ENCODE measurements around the gene RABGGTA.

RABGGTA gene

DNA sequence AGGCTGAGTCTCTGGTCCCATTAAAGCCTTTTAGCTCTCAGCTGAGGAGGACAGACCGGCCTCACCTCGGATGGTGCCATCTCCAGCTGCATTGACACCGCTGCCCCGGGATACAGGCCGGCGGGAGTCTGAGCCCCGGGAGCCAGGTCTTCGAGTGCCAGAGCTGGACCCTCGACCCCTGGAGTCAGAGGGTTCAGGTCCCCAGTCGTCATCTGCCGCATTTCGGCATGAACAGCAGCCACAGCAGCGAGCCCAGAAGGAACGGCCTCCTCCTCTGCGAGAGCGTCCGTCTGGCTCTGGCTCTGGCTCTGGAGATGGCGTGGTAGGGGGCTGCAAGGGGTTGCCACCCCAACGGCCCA is 9.4 kb downstream of the RABGGTA start:
- no peak for FAIRE-seq
- no peak for DNase-seq (ENCODE audit: insufficient read length, low spot score)

DNA sequence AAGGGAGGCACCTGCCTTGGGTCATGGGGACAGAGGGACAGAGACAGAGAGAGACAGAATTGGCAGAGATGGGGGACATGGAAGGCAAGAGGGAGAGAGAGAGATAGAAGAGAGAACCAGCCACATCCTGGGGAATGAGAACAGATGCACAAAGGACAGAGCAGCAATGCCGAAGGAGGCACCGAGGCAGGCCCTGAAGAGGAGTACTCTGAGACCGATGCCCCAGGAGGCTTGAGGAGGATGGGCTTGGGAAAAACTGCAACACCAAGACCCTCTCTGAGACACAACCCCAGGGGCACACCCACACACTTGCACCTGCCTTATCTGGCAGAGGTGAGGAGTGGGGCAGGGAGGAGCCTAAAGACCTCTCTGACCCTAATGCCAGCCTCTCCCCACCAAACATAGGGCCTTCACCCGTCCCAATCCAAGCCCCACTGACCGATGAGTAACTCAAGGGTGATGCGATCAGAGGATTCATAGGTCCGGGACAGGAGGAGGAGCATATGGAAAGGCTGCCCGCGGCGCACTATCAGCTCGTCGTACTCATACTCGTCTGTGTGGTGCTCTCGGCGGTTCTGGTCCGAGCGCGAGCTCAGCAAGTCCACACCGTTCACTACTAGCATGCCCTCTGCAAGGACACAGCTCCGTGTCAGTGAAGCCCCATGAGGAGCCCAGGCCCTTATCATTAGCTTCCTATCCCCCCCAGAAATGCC is 10.0 kb downstream of the RABGGTA start:
- FAIRE-seq = no peak

DNA sequence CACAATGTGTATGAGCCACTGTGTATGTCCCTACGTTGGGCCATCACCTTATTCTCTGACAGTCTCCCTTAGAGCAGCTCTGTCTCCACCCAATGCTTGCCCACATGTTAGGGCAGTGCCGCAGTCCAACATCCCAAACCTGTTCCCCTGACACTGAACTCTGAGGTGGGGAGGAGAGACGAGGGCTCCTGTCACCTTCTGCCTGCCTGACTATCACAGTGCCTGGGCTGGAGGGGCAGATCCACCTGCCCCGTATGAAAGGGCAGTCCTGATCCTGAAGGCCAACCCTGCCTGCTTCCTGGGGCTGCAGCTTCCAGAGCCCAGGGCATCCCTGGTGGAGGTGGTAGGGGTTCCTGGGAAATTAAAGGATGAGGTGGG is 10.6 kb downstream of the RABGGTA start:
- no peak for FAIRE-seq
- DNase-seq (ENCODE audit: insufficient read length, low spot score) = no peak

More for the DNA sequence above, 10.0 kb downstream of the RABGGTA start:
- no peak for DNase-seq (ENCODE audit: insufficient read length, low spot score)

DNA sequence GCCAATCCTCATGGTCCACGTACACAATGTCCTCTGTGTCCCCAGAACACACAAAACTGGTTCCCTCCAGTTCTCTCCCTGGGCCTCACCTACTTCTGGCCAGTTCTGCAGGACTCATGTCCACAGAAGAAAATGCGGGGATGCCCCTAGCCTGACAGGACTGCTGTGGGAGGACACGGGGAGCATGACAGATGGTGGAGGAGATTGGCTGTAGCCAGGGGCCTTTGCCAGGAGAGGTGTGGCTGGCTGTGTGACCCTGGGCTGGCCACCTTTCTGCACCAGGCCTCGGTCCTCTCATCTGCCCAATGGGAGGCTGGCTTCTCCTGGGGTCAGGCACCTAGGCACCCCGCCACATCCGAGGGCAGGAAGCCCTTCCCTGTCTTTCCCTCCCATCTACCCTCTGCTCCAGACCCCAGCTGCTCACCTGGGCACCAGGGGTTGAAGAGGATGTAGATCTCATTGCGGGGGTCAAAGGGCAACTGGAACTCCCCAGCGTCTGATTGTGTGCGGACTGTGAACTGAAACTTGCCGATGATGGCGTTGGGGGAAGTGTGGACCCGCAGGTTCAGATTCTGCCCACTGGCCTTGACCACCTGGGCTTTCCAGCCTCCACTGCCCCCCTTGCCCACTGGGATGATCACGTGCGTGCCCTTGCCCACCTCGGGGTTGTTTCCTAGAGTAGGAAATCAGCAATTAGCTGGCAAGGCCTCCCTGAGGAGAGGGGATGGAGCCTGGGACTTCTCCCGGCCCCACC is 11.2 kb downstream of the RABGGTA start:
- FAIRE-seq = no peak

DNA sequence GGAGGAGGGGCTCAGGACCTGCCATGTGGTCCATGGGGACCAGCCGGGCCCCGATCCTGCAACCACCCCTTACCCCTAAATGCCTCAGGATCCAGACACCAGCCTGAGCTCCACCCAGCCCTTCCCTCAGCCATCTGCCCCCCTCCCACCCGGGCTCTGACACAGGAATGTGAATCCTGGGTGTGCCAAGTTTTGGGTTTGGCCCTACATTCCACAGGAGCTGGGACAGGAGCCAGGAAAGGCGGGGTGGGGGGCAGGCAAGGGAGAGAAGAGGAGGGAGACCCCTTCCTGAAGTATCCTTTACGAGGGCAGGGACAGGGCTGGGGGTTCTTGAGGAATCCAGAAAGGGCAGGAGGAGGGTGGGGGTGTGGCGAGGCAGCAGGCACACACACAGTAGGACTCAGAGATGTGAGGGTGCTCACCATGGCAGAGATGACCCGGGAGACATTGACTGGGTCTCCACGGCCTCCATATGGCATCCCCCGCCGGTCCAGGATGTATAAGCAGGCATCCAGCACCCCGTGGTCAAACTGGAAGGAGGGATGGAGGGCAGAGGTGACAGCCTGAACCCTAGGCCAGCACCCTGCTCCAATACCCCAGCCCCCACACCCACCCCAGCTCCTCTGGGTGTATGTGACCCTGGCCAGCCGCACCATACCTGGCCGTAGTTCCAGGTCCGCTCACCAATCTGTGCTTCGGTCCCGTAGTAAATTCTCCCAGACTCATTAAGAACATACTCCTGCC is 11.9 kb downstream of the RABGGTA start:
- FAIRE-seq = no peak
- DNase-seq (ENCODE audit: insufficient read length, low spot score) = no peak

More for the DNA sequence above, 11.2 kb downstream of the RABGGTA start:
- DNase-seq (ENCODE audit: insufficient read length, low spot score) = no peak

DNA sequence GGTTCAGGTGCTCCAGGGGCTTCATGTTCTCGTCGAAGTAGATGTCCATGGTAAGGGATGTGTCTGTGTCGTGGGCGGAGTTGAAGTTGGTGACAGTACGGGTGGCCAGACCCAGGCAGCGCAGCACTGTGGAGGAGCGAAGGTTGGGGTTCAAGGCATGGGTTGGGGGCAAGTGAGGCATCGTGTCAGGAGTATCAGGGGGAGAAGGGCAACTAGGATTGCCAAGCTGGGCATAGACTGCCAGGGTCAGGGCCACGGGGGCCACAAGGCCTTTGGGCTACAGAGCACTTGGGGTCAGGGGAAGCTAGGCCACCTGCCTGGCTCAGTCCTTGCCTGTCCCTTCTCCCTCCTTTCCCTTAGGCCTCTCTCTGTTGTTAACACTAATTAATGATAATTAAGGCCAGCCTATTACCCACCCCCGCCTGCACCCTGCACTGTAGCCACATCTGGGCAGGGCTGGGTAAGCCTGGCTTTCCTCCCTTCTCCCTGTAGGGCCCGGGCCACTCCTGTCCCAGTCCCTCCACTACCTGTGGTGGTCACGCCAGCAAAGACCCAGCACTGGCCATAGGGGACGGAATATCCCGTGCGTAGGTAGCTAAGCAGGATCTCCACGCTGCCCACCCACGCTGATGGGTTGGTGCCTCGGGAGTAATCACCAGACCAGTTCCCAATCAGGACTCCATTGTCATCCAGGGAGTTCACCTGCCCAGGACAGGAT is 12.7 kb downstream of the RABGGTA start:
- DNase-seq (ENCODE audit: insufficient read length, low spot score) (no peak), FAIRE-seq (no peak)

DNA sequence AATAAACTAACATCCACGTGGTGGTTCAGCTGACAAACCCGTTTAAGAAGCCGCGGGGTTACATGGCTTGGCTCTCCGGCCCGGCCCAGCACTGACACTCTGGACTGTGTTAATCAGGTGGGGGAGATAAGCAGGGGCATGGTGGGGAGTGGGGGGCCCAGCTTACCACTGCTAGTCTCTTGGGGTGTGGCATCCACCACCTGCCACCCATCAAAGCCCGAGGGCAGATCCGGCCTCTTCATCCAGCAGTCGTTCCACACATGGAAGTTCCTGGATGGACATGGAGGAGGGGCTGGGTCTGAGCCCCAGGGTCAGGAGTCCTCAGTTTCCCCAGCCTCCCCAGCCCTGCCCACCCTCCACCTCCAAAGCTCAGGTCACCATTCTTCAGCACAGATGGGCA is 13.3 kb downstream of the RABGGTA start:
- FAIRE-seq (no peak), DNase-seq (ENCODE audit: insufficient read length, low spot score) (no peak)

DNA sequence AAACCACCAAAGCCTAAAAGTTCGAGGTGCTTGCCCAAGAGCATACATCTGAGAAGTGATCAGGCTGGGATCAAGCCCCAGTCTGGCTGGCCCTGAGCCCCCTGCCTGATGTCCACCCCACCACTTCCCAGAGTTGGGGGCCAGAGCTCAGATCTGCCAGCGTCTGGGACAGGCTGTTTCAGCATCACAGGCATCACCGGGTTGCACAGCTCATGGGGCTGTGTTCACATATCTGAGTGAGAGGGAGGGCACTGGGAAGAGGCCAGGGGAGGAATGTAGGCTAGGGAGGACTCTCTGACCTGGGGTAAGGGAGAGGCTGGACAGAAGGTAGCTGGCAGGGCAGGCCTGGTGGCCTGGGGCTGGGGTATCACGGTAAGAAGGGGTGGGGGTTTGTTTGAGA is 14.4 kb downstream of the RABGGTA start:
- FAIRE-seq (no peak), DNase-seq (ENCODE audit: insufficient read length, low spot score) (no peak)

DNA sequence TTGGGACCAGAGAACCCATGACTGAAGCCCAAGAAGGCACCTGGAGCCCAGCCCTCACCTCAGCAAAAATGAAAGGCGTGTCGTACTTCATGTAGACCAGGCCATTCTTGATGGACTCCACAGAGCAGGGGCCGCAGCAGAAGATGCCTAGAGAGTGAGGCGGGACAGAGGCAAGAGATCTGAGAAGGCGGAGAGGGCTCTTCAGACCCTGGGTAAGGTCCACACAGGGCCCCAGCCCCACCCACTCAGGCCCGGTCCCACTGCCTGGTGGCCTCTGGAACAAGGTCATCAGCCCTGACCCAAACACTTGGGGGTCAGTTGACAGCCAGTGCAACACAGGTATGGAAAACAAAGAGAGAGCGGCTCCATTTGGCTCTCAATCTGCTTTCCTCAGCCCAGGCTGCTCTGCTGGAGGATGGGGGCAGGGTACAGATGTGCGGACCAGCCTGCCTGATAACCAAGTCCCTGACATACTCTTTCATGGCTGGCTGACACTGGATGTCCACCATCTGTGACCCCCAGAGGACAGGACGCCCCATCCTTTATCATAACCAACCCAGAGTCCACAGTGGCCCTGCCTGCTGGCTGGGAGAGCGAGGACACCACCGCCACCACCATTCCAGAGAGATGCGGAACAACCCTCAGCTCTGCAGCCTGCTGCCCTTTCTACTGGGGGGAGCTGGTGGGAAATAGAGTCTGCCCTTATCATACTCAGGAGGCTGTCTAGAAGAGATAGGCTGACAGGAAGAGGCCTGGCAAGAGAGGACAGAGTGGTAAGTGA is 15.3 kb downstream of the RABGGTA start:
- FAIRE-seq (no peak), DNase-seq (ENCODE audit: insufficient read length, low spot score) (no peak)

DNA sequence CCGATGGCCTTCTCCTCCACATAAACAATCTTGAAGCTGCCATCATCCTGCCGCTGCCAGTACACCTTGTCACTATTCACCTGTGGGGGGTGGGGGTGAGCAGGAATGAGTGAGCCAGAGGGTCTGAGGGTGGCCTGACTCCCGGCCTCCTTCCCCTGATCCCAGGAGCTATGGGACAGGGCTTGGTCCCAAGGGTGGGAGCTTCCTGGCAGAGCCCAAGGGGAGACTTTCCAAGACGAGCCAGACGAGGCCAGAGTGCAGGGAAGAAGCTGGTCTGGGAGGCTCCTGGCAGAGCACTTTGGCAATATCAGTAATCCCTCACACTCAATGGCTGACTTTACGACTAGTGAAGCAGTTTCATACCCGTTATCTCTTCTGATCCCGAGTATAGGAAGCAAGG is 16.0 kb downstream of the RABGGTA start:
- FAIRE-seq = no peak
- DNase-seq (ENCODE audit: insufficient read length, low spot score) = no peak

DNA sequence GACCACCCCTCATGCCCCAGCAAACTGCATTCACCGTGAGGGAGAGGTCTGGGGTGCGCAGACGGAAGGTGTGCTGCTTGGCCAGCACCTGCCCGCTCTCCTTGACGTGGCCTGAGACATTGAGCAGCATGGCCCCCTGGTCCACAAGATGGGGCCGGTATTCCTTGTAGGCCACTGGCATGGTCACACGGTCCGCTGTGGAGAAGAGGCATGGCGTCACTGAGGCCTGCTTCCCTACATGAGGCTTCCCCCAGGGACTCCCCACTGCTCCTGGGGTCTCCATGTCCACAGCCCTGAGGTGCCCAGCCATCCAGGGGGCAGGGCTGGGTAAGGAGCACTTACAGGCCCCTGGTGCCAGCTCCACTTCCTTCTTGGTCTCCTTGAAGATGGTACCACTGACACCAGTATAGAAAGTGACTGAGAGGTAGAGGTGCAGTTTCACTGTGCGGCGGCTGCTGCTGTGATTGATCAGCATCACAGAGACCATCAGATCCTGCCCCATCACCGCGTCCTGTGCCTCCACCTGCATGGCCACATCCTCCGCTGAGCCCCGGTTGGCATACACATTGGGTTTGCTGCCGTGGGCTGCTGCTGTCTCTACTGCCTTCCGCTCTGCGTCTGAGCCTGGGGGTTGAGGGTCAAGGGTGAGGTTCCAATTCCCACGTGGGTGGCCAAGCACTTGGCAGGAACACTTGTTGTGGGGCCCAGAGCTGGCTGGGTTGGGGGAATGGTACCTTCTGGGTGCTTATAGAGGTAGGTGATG is 16.6 kb downstream of the RABGGTA start:
- DNase-seq (ENCODE audit: insufficient read length, low spot score) (no peak), FAIRE-seq (no peak)

DNA sequence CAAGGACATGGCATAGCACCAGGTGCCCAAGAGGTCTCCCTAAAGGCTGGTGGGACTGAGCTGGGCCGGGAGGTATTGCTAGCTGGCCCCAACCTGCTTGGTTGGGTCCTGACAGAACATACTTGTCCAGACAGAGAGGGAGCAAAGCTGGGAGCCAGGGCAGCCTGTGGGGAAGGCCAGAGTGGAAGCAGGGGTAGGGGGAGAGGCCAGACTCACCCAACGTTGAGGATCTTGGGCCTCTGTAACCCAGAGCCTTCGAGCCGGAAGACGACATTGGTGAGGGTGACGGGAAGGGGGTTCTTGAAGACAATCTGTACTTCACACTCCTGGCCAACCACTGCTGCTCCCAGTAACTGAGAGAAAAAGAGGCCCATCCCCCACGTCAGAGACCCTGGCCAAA is 17.5 kb downstream of the RABGGTA start:
- FAIRE-seq (no peak), DNase-seq (ENCODE audit: insufficient read length, low spot score) (no peak)

DNA sequence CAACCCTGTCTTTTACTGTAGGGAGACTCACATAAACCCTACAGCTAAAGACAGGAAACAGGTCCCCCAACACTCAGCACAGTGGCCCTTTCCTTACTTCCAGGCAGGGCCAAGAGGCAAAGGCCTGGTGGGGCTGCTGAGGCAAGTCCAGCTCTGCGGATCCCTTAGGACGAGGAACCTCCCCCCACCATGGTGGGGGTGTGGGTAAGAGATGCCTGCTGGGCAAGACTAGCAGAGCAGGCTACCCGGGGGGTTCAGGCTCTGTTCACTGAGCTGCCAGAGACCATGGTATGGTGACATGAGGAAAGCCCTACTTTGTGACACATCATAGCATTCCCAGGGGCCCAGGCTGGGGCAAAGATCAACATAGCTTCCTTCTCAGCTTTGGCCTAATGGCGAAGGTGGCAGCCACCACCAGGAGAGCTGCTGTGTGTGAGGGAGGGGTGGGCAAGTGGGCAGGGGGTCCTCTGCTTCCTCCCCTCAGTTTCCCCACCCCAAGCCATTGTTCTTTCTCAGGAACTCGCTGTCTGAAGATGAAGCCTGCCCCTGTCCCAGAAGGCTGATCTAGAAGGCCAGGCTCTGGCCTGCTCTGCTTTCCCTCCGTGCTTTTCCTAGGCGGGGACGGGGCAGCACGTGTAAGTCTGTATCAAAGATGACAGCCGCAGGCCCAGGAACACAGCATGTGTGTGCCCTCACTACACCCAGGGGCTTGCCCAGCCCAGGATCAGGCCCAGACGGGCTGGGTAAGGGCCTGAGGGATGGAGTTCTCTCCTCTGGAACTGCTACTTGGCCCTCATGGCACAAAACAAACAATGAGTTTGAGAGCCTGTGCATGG is 18.9 kb downstream of the RABGGTA start:
- no peak for FAIRE-seq

DNA sequence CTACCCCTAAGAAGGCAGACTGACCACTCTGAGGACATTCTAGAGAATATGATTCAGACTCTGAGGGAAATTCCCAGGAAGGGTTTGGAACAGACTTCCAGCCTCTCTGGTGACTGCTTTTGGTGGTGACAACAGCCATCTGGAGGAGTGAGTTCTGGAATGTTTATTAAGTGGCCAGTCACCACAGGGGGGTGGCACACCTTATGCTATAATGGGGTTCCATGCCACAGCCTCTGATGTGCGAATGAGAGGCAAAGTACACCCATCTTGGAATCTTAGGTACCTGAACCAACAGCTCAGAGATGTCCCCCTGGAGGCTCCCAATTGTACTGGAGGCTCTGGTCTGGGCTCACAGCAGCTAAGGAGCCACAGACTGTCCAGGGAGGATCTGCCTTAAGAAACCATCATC is 19.5 kb downstream of the RABGGTA start:
- DNase-seq (ENCODE audit: insufficient read length, low spot score) = no peak

More for the DNA sequence above, 18.9 kb downstream of the RABGGTA start:
- no peak for DNase-seq (ENCODE audit: insufficient read length, low spot score)

DNA sequence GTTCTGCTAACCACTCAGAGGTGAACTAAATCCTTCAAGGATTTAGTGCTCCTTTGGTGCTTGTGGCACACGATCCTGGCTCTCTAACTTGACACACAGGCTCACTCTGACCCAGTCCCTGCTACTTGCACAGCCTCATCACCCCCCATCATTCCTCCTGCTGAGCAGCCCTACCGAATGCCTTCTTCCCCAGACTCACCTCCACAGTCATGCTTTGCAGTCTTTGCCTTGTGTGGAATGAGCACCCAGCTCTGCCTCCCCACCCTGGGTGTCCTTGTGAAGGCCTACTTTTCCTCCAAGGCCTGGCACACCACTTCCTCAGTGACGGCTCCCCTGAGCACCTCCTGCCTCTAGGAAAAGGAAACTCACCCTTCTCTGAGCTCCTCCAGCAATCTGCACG is 21.0 kb downstream of the RABGGTA start:
- DNase-seq (ENCODE audit: insufficient read length, low spot score) = no peak
- no peak for FAIRE-seq

More for the DNA sequence above, 19.5 kb downstream of the RABGGTA start:
- no peak for FAIRE-seq

DNA sequence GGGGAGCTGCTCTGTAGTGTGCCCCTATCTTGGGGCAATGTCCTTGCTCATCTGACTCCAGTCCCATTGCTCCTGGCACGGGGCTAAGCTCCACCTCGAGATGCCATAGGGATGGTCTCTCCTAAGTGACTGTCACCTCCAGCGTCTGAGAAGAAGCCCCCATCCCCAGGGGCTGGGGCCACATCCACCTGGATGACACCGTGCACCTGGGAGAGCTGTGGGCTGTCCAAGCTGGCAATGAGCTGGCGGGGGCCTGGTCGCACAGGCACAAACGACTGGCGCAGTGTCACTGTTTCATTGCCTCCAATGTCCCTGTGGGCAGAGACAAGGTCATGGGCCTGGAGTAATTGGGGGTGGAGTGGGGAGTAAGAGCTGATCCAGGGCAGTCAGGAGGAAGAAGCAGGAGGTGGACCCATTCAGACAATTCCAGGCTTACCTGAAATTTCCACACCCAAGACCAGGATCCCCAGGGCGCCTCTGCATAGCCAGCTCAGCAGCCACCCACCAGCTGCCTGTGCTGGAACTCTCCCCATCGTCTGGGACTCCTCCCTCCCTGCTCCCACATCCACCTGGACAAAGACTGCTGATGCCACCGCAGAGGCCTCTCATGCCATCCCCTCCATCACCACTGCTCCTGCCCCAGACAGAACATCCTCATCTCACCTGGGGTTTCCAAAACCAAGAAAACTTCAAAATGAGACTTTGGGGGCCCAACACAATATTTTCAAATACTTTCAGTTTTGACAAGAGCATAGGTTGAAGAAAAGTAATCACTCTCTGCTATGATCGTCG is 22.0 kb downstream of the RABGGTA start:
- no peak for DNase-seq (ENCODE audit: insufficient read length, low spot score)
- no peak for FAIRE-seq

DNA sequence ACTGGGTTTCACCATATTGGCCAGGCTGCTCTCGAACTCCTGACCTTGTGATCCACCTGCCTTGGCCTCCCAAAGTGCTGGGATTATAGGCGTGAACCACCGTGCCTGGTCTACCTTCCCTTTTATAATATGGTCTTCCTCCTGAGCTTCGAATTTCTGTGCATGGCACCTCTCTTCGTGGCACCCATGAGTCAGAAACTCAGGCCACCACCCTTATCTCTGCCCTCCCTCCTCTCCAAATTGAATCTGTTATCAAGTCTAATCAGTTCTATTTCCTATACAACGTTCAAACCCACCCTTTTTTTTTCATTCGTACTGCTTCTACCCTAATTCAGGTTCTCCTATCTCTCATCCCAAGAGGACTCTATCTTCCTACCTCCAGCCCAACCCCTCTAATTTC is 24.0 kb downstream of the RABGGTA start:
- FAIRE-seq (no peak), DNase-seq (ENCODE audit: insufficient read length, low spot score) (no peak)

DNA sequence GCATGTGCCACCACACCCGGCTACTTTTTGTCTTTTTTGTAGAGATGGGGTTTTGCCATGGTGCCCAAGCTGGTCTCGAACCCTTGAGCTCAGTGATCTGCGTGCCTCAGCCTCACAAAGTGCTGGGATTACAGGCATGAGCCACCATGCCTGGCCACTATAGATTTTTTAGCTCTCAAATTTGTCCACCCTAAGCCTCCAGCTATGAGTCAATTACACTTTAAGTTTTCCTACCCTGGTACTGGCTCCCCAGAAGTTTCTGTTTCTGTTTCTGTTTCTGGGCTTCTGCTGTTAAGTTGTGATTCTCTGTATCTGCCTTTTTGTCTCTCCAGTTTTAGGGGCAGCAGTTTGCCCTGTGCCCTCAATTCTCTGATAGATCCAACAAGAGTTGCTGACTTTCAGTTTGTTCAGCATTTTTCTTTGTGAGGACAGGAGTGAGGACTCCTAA is 24.6 kb downstream of the RABGGTA start:
- DNase-seq (ENCODE audit: insufficient read length, low spot score) (peak; percentile 60), FAIRE-seq (peak; percentile 92)
